Psoas muscle (tissue), 8 donors: ENCODE results near the gene TTC29. TPM values are rescaled to one million over a fixed set of nuclear protein-coding genes. Genes with fewer than 3 reads are reported as not detected.

Source experiments
- ATAC-seq, 4 donors: fragments of 200-7000 bp; cut with Tn5 transposase; one replicate each; pipeline ENCODE4 v1.9.1; 2020; ENCODE audit warnings: moderate library complexity in 3 of 4, mild to moderate bottlenecking in 2 of 4
- DNase-seq, 2 donors: peaks; one replicate each; pipeline ENCODE4 v3.0.0-alpha.2; 2020
- H3K27ac ChIP-seq: fragments of 200-600 bp; one replicate; pipeline ENCODE4 v1.8.0; 2022
- H3K27me3 ChIP-seq, 3 donors: fragments of 200-600 bp in 1 of 3; one replicate each; pipeline versions ENCODE4 v1.6.1 to v1.8.0; 2013 to 2022; ENCODE audit warnings: low read length in 2 of 3, mild to moderate bottlenecking in 2 of 3, moderate library complexity in 1 of 3; ENCODE audit not compliant: insufficient read depth in 3 of 3
- H3K36me3 ChIP-seq, 2 donors: fragments of 200-600 bp in 1 of 2; one replicate each; pipeline versions ENCODE4 v1.6.1 to v1.8.0; 2013 to 2022; ENCODE audit warnings: low read depth in 1 of 2, mild to moderate bottlenecking in 1 of 2, moderate library complexity in 1 of 2; ENCODE audit not compliant: insufficient read depth in 1 of 2
- H3K4me1 ChIP-seq: fragments of 200-600 bp; one replicate; pipeline ENCODE4 v1.8.0; 2022
- H3K4me3 ChIP-seq: fragments of 200-600 bp; one replicate; pipeline ENCODE4 v1.8.0; 2022; ENCODE audit warnings: mild to moderate bottlenecking
- H3K9me3 ChIP-seq: fragments of 200-600 bp; one replicate; pipeline ENCODE4 v1.8.0; 2022
- WGBS, 3 donors: extraction: QIAGEN DNeasy Blood & Tissue Kit; methylation state at CpG; one replicate each; pipeline versions ENCODE4 v1.1.6 to v1.1.7; 2013; 5-methylcytosine and 5-hydroxymethylcytosine counted together
- intact Hi-C, 2 donors: fragments of 100-400 bp; cut with DNase I; formaldehyde crosslinking; loops; one replicate each; pipeline versions ENCODE4 v1.11.0 to v1.14.2; 2022
- polyA plus RNA-seq, 3 donors: library from polyadenylated mRNA; stranded (reverse); fragments of 200-250 nt; gene quantifications; one replicate each; pipeline ENCODE4 v1.2.3, GENCODE V29; 2013
- total RNA-seq, 4 donors: library from RNA; stranded (reverse); fragmentation: NEBNext Ultra II Directional in 2 of 4; extraction: Animal tissue kit (Norgen Biotek cat#: 25700) in 2 of 4; gene quantifications; one replicate each; pipeline versions ENCODE4 v1.2.1 to v1.2.4, GENCODE V29; 2021 to 2023
- TF ChIP-seq, protein P1 (sequence below): fragments of 200-600 bp; IDR thresholded peaks from one replicate; pipeline ENCODE4 v1.8.0; 2022; ENCODE audit warnings: antibody characterized with exemption
- donor health status: healthy with polysubstance abuse.
- donor health status: DM: no; HTN: no; CAD: no; lungs with moderate emphysema.
- donor health status: Bipolar disorder and iron deficiency.
- donor health status: healthy.
- donor health status: DM: yes; HTN: yes; CAD: no.
- donor health status: DM: no; HTN: no; CAD: no.
- donor health status: DM: no; HTN: no; CAD: no.
- donor health status: DM: yes; HTN: yes; CAD: no.

Gene TTC29
- total and polyA plus RNA-seq, 7 donors: 0.03 TPM; not detected in 6

DNA sequence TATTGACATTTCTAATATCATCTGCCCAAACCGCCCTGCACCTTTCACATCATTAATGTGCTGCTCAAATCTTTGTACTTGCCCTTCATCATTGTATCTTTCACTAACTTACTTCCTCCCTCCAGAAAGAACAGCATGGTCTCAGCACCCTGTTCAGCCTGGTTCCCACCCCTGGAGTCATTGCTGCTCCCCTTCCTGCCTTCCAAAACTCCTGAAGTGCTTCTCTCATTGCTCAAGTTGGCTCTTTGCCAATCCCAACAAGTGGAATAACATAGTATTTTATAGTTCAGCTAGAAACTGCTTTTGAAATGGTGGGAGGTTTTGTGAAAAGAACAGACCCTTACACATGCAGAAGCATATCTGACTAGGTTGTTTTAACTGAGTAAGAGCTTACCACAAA, 14.0 kb upstream of the TTC29 start:
- no peaks in the 10 kb centered on the region for H3K27me3 ChIP-seq
- ATAC-seq: no peak
- intact Hi-C loops: no loop called here
- no peak for DNase-seq
- TF ChIP-seq, protein P1, sequence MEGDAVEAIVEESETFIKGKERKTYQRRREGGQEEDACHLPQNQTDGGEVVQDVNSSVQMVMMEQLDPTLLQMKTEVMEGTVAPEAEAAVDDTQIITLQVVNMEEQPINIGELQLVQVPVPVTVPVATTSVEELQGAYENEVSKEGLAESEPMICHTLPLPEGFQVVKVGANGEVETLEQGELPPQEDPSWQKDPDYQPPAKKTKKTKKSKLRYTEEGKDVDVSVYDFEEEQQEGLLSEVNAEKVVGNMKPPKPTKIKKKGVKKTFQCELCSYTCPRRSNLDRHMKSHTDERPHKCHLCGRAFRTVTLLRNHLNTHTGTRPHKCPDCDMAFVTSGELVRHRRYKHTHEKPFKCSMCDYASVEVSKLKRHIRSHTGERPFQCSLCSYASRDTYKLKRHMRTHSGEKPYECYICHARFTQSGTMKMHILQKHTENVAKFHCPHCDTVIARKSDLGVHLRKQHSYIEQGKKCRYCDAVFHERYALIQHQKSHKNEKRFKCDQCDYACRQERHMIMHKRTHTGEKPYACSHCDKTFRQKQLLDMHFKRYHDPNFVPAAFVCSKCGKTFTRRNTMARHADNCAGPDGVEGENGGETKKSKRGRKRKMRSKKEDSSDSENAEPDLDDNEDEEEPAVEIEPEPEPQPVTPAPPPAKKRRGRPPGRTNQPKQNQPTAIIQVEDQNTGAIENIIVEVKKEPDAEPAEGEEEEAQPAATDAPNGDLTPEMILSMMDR: no peak
- no peak overlapping the region for H3K4me3 ChIP-seq
- H3K36me3 ChIP-seq: no peaks in the 10 kb centered on the region
- H3K9me3 ChIP-seq: no peaks in the 10 kb centered on the region
- no peak overlapping the region for H3K27ac ChIP-seq
- no peaks in the 10 kb centered on the region for H3K4me1 ChIP-seq
- WGBS, 3 donors: 92 to 100% (median 94%) methylated on average over 1 of the region's 1 CpG

DNA sequence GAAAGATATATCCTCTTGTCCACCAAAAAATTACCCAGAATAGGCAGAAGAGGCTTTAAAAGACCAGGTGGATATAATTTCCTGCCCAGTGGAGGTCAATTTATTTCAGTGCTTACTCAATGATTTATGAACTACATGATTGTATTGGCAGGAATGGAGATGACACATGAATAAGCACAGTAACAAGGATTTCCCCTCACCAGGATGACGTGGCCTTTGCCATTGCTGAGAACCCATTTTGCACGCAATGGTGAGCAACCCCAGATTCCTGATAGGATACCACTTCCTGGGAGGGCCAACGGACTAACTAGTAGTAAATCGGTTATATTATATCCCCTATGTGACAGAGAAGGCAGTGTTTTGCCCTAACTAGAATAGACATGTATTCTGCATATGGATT, 11.6 kb upstream of the TTC29 start:
- 55 to 73% (median 66%) methylated on average over 4 of the region's 4 CpGs for WGBS, 3 donors
- ATAC-seq: no peak
- intact Hi-C loops: no loop called here

DNA sequence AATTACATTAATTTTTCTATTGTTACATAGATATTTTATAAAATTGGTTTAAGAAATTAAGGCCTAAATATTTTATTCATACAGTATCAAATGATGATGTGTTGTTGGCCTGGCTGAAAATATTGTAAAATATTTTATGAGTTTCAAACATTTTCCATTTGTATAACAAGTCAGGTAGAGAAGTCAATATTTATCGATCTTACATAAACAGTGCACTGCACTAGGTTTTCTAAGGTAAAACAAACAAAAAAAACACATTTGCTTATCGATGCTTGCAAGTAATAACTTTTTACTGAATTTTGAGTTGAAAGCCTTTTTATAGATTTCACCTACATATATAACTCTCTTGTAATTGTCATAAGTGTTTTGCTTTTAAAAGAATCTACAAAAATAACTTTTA, 7.2 kb upstream of the TTC29 start:
- intact Hi-C loops: no loop called here
- TF ChIP-seq, protein P1: no peak
- no peak overlapping the region for H3K4me3 ChIP-seq
- H3K9me3 ChIP-seq: no peaks in the 10 kb centered on the region
- no peaks in the 10 kb centered on the region for H3K27me3 ChIP-seq
- H3K36me3 ChIP-seq: no peaks in the 10 kb centered on the region
- WGBS, 3 donors: 90 to 91% (median 90%) methylated on average over 2 of the region's 2 CpGs
- no peaks in the 10 kb centered on the region for H3K4me1 ChIP-seq
- ATAC-seq (no peak), DNase-seq (no peak)
- H3K27ac ChIP-seq: no peak overlapping the region

More for the DNA sequence above, 11.6 kb upstream of the TTC29 start:
- Histone ChIP-seq H3K4me3 (no peak overlapping the region), H3K9me3 (no peaks in the 10 kb centered on the region), H3K27me3 (no peaks in the 10 kb centered on the region), H3K4me1 (no peaks in the 10 kb centered on the region), H3K27ac (no peak overlapping the region), H3K36me3 (no peaks in the 10 kb centered on the region)
- TF ChIP-seq, protein P1: no peak
- DNase-seq: no peak

DNA sequence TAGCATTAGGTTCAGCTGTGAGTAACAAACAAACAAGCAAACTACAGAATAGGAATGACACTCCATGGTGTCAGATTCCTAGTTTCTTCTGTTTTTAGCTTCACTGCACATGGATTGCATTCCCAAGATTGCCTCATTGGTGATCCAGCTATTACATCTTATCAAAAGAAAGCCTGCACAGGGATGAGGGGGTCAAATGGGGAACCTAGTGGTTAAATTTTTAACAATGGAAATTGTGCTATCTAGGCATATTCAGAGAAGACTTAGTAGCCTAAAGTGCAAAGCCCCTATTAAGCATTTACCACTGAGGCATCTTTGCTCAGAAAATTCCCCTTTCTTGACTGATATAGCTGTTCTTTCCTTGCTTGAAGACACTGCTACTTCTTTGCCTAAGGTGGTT, 3.9 kb upstream of the TTC29 start:
- H3K4me1 ChIP-seq: peaks cover 5% of the 10 kb centered on the region
- intact Hi-C loops: no loop called here

More for the DNA sequence above, 3.9 kb upstream of the TTC29 start:
- no peak overlapping the region for H3K27ac ChIP-seq
- no peaks in the 10 kb centered on the region for H3K36me3 ChIP-seq
- no peak overlapping the region for H3K4me3 ChIP-seq
- DNase-seq: no peak
- ATAC-seq: no peak
- H3K27me3 ChIP-seq: no peaks in the 10 kb centered on the region
- no peaks in the 10 kb centered on the region for H3K9me3 ChIP-seq
- TF ChIP-seq, protein P1: no peak
